ENCODE measurements around the gene NDFIP2.

Gene NDFIP2

GRCh38 chr13:79462895-79463294, 18.1 kb upstream of the NDFIP2 start:
- H3K9me3 ChIP-seq (ENCODE audit: insufficient read depth, low read depth, low read length) = no peaks in the 10 kb centered on the region
- no peak overlapping the region for H3K27ac ChIP-seq (ENCODE audit: low read length)
- H3K4me1 ChIP-seq (ENCODE audit: insufficient read depth, low read length) = no peaks in the 10 kb centered on the region
- no peaks in the 10 kb centered on the region for H3K27me3 ChIP-seq (ENCODE audit: insufficient read depth, low read length)
- no peak overlapping the region for H3K4me3 ChIP-seq (ENCODE audit: low read length)
- no peaks in the 10 kb centered on the region for H3K36me3 ChIP-seq (ENCODE audit: insufficient read depth, low read depth, low read length)
- no peak overlapping the region for H3K9ac ChIP-seq (ENCODE audit: low read depth, low read length)

GRCh38 chr13:79463604-79464003, 17.4 kb upstream of the NDFIP2 start:
- H3K36me3 ChIP-seq (ENCODE audit: insufficient read depth, low read depth, low read length) = no peaks in the 10 kb centered on the region
- H3K9ac ChIP-seq (ENCODE audit: low read depth, low read length) = no peak overlapping the region
- no peaks in the 10 kb centered on the region for H3K27me3 ChIP-seq (ENCODE audit: insufficient read depth, low read length)
- no peak overlapping the region for H3K4me3 ChIP-seq (ENCODE audit: low read length)
- H3K27ac ChIP-seq (ENCODE audit: low read length) = no peak overlapping the region
- no peaks in the 10 kb centered on the region for H3K9me3 ChIP-seq (ENCODE audit: insufficient read depth, low read depth, low read length)
- H3K4me1 ChIP-seq (ENCODE audit: insufficient read depth, low read length) = no peaks in the 10 kb centered on the region

- H3K27me3 ChIP-seq (ENCODE audit: insufficient read depth, low read length) = no peaks in the 10 kb centered on the region
- H3K27ac ChIP-seq (ENCODE audit: low read length) = no peak overlapping the region
- no peaks in the 10 kb centered on the region for H3K36me3 ChIP-seq (ENCODE audit: insufficient read depth, low read depth, low read length)
- no peak overlapping the region for H3K4me3 ChIP-seq (ENCODE audit: low read length)
- no peaks in the 10 kb centered on the region for H3K9me3 ChIP-seq (ENCODE audit: insufficient read depth, low read depth, low read length)
- H3K4me1 ChIP-seq (ENCODE audit: insufficient read depth, low read length) = no peaks in the 10 kb centered on the region
- H3K9ac ChIP-seq (ENCODE audit: low read depth, low read length) = no peak overlapping the region
These were observed 14.1 kb upstream of the NDFIP2 start for GRCh38 chr13:79466872-79467271.

GRCh38 chr13:79468402-79468801, 12.6 kb upstream of the NDFIP2 start:
- H3K36me3 ChIP-seq (ENCODE audit: insufficient read depth, low read depth, low read length) = no peaks in the 10 kb centered on the region
- no peak overlapping the region for H3K4me3 ChIP-seq (ENCODE audit: low read length)
- no peaks in the 10 kb centered on the region for H3K4me1 ChIP-seq (ENCODE audit: insufficient read depth, low read length)
- H3K27ac ChIP-seq (ENCODE audit: low read length) = no peak overlapping the region
- H3K9ac ChIP-seq (ENCODE audit: low read depth, low read length) = no peak overlapping the region
- H3K9me3 ChIP-seq (ENCODE audit: insufficient read depth, low read depth, low read length) = no peaks in the 10 kb centered on the region
- no peaks in the 10 kb centered on the region for H3K27me3 ChIP-seq (ENCODE audit: insufficient read depth, low read length)

GRCh38 chr13:79468819-79469218, 12.1 kb upstream of the NDFIP2 start:
- H3K4me3 ChIP-seq (ENCODE audit: low read length) = no peak overlapping the region

GRCh38 chr13:79469608-79470007, 11.3 kb upstream of the NDFIP2 start:
- H3K27me3 ChIP-seq (ENCODE audit: insufficient read depth, low read length) = no peaks in the 10 kb centered on the region
- H3K36me3 ChIP-seq (ENCODE audit: insufficient read depth, low read depth, low read length) = no peaks in the 10 kb centered on the region
- no peaks in the 10 kb centered on the region for H3K9me3 ChIP-seq (ENCODE audit: insufficient read depth, low read depth, low read length)
- H3K9ac ChIP-seq (ENCODE audit: low read depth, low read length) = no peak overlapping the region
- no peak overlapping the region for H3K4me3 ChIP-seq (ENCODE audit: low read length)
- H3K27ac ChIP-seq (ENCODE audit: low read length) = no peak overlapping the region
- no peaks in the 10 kb centered on the region for H3K4me1 ChIP-seq (ENCODE audit: insufficient read depth, low read length)

More at GRCh38 chr13:79468819-79469218, 12.1 kb upstream of the NDFIP2 start:
- Histone ChIP-seq H3K4me1 (ENCODE audit: insufficient read depth, low read length) (no peaks in the 10 kb centered on the region), H3K36me3 (ENCODE audit: insufficient read depth, low read depth, low read length) (no peaks in the 10 kb centered on the region), H3K27ac (ENCODE audit: low read length) (no peak overlapping the region), H3K9me3 (ENCODE audit: insufficient read depth, low read depth, low read length) (no peaks in the 10 kb centered on the region), H3K27me3 (ENCODE audit: insufficient read depth, low read length) (no peaks in the 10 kb centered on the region), H3K9ac (ENCODE audit: low read depth, low read length) (no peak overlapping the region)

GRCh38 chr13:79470666-79471065, 10.3 kb upstream of the NDFIP2 start:
- H3K4me3 ChIP-seq (ENCODE audit: low read length) = no peak overlapping the region
- no peaks in the 10 kb centered on the region for H3K4me1 ChIP-seq (ENCODE audit: insufficient read depth, low read length)
- no peaks in the 10 kb centered on the region for H3K9me3 ChIP-seq (ENCODE audit: insufficient read depth, low read depth, low read length)
- no peak overlapping the region for H3K9ac ChIP-seq (ENCODE audit: low read depth, low read length)
- H3K27me3 ChIP-seq (ENCODE audit: insufficient read depth, low read length) = no peaks in the 10 kb centered on the region
- no peaks in the 10 kb centered on the region for H3K36me3 ChIP-seq (ENCODE audit: insufficient read depth, low read depth, low read length)
- no peak overlapping the region for H3K27ac ChIP-seq (ENCODE audit: low read length)

- no peaks in the 10 kb centered on the region for H3K9me3 ChIP-seq (ENCODE audit: insufficient read depth, low read depth, low read length)
- no peaks in the 10 kb centered on the region for H3K36me3 ChIP-seq (ENCODE audit: insufficient read depth, low read depth, low read length)
- peaks cover 18% of the 10 kb centered on the region for H3K27me3 ChIP-seq (ENCODE audit: insufficient read depth, low read length)
These were observed 5.4 kb upstream of the NDFIP2 start for GRCh38 chr13:79475569-79475968.

GRCh38 chr13:79477968-79478367, 3.0 kb upstream of the NDFIP2 start:
- Histone ChIP-seq H3K4me1 (ENCODE audit: insufficient read depth, low read length) (peaks cover 7% of the 10 kb centered on the region), H3K36me3 (ENCODE audit: insufficient read depth, low read depth, low read length) (no peaks in the 10 kb centered on the region), H3K27me3 (ENCODE audit: insufficient read depth, low read length) (peaks cover 19% of the 10 kb centered on the region), H3K9me3 (ENCODE audit: insufficient read depth, low read depth, low read length) (no peaks in the 10 kb centered on the region), H3K27ac (ENCODE audit: low read length) (no peak overlapping the region), H3K9ac (ENCODE audit: low read depth, low read length) (no peak overlapping the region), H3K4me3 (ENCODE audit: low read length) (no peak overlapping the region)

More at GRCh38 chr13:79475569-79475968, 5.4 kb upstream of the NDFIP2 start:
- H3K4me3 ChIP-seq (ENCODE audit: low read length) = no peak overlapping the region
- no peak overlapping the region for H3K9ac ChIP-seq (ENCODE audit: low read depth, low read length)
- no peaks in the 10 kb centered on the region for H3K4me1 ChIP-seq (ENCODE audit: insufficient read depth, low read length)
- H3K27ac ChIP-seq (ENCODE audit: low read length) = no peak overlapping the region

- Histone ChIP-seq H3K27me3 (ENCODE audit: insufficient read depth, low read length) (peaks cover 19% of the 10 kb centered on the region), H3K4me3 (ENCODE audit: low read length) (no peak overlapping the region), H3K27ac (ENCODE audit: low read length) (no peak overlapping the region), H3K9ac (ENCODE audit: low read depth, low read length) (no peak overlapping the region), H3K36me3 (ENCODE audit: insufficient read depth, low read depth, low read length) (no peaks in the 10 kb centered on the region), H3K9me3 (ENCODE audit: insufficient read depth, low read depth, low read length) (no peaks in the 10 kb centered on the region), H3K4me1 (ENCODE audit: insufficient read depth, low read length) (peaks cover 10% of the 10 kb centered on the region)
These were observed 1.1 kb upstream of the NDFIP2 start for GRCh38 chr13:79479882-79480281.

- Histone ChIP-seq H3K27ac (ENCODE audit: low read length) (no peak overlapping the region), H3K9me3 (ENCODE audit: insufficient read depth, low read depth, low read length) (no peaks in the 10 kb centered on the region), H3K9ac (ENCODE audit: low read depth, low read length) (peak overlapping the region; percentile 74; the same call in 1 of the 2 replicates), H3K4me3 (ENCODE audit: low read length) (peak overlapping the region; percentile 95), H3K36me3 (ENCODE audit: insufficient read depth, low read depth, low read length) (no peaks in the 10 kb centered on the region), H3K27me3 (ENCODE audit: insufficient read depth, low read length) (peaks cover 19% of the 10 kb centered on the region), H3K4me1 (ENCODE audit: insufficient read depth, low read length) (peaks cover 10% of the 10 kb centered on the region)
These were observed 714 bp downstream of the NDFIP2 start for GRCh38 chr13:79481685-79482052.

- peak overlapping the region; percentile 95 for H3K4me3 ChIP-seq (ENCODE audit: low read length)
- H3K27me3 ChIP-seq (ENCODE audit: insufficient read depth, low read length) = peaks cover 19% of the 10 kb centered on the region
- H3K9me3 ChIP-seq (ENCODE audit: insufficient read depth, low read depth, low read length) = no peaks in the 10 kb centered on the region
- H3K9ac ChIP-seq (ENCODE audit: low read depth, low read length) = no peak overlapping the region; the same call in 1 of the 2 replicates
- no peak overlapping the region for H3K27ac ChIP-seq (ENCODE audit: low read length)
- H3K36me3 ChIP-seq (ENCODE audit: insufficient read depth, low read depth, low read length) = no peaks in the 10 kb centered on the region
- H3K4me1 ChIP-seq (ENCODE audit: insufficient read depth, low read length) = peaks cover 10% of the 10 kb centered on the region
These were observed 1.5 kb downstream of the NDFIP2 start for GRCh38 chr13:79482281-79482970.
